Transverse colon (tissue), 3 donors: ENCODE data around the gene P2RX6.

Experiments used
- CTCF ChIP-seq, 5 experiments: fragments of 200-600 bp in 3 of 5; fragments of 450-650 bp in 2 of 5; sonication (generic) in 3 of 5; IDR thresholded peaks; 1 replicate in 2 of 5; 2 replicates in 3 of 5; pipeline ENCODE4 v1.5.1; 2016 to 2017; ENCODE audit warnings: antibody characterized with exemption in 5 of 5, inconsistent platforms in 3 of 5, mild to moderate bottlenecking in 2 of 5, moderate library complexity in 1 of 5
- EP300 ChIP-seq: sonication (generic); formaldehyde crosslinking; IDR thresholded peaks from one replicate; pipeline ENCODE4 v1.6.1; 2017; ENCODE audit warnings: antibody characterized with exemption, low read depth
- POLR2A ChIP-seq: fragments of 450-650 bp; IDR thresholded peaks from one replicate; pipeline ENCODE4 v1.6.1; 2016; ENCODE audit warnings: antibody characterized with exemption, mild to moderate bottlenecking, moderate library complexity

DNA sequence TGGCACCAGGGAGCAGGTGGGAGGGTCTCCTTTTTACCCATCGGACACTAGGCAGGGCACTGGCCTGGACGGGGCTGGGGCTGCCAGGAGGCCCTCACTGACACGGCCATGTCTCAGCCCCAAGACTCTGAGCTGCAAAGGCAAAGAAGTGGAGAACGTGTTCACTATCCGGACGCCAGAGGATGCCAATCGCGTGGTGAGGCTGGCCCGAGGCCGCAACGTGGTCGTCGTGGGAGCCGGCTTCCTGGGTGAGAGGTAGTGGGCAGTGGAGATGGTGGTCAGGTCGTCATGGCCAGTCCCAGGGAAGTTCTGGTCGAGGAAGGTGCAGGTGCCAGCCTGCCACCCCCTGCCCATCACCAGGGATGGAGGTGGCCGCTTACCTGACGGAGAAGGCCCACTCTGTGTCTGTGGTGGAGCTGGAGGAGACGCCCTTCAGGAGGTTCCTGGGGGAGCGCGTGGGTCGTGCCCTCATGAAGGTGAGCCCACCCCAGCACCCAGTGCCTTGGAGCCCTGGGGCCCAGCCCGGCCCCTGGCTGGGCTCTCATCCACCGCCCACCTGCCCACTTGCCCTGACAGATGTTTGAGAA is 38.6 kb upstream of the P2RX6 start:
- TF ChIP-seq CTCF (IDR thresholded peaks at IDR 0.05) (no peak), POLR2A (no peak), EP300 (no peak)
